Panc1 (cell line): Measurements from ENCODE around the gene SH3PXD2B. TPM values are rescaled to one million over a fixed set of nuclear protein-coding genes. Genes with fewer than 3 reads are reported as not detected.

Experiments
- ATAC-seq: fragments of 200-7000 bp; cut with Tn5 transposase; 2 replicates; pipeline ENCODE4 v1.9.1; 2020; ENCODE audit warnings: mild to moderate bottlenecking, moderate library complexity
- BruUV-seq: library from RNA; stranded (reverse); fragments of 400-500 nt; replicated peaks from 2 replicates; lab custom pipeline; 2021; lab: Mats Ljungman, UMichigan
- CTCF ChIA-PET: fragments of 300-600 bp; sonication (Branson Sonifier 250); formaldehyde crosslinking; loops from one replicate; lab custom pipeline; 2022; ENCODE audit warnings: antibody characterized with exemption; lab: Charles Lee
- POLR2A ChIA-PET: fragments of 300-600 bp; sonication (Branson Sonifier 250); formaldehyde crosslinking; loops from one replicate; lab custom pipeline; 2022; ENCODE audit warnings: antibody characterized with exemption; lab: Charles Lee
- DNase-seq: peaks from one replicate; pipeline ENCODE4 v3.0.0-alpha.2; 2010; ENCODE audit warnings: low read depth, low spot score
- H3K27ac ChIP-seq: 2 replicates; pipeline ENCODE4 v1.5.1; 2011; ENCODE audit warnings: mild to moderate bottlenecking, low read length, inconsistent platforms
- H3K27me3 ChIP-seq: fragments of 200-500 bp; sonication (Bioruptor generic); 2 replicates; pipeline ENCODE4 v1.6.0; 2014; ENCODE audit warnings: low read length, inconsistent platforms; ENCODE audit not compliant: control insufficient read depth, insufficient read depth
- H3K36me3 ChIP-seq: fragments of 200-500 bp; sonication (Bioruptor generic); 2 replicates; pipeline ENCODE4 v1.5.1; 2014; ENCODE audit warnings: inconsistent platforms, mild to moderate bottlenecking, low read length, moderate library complexity; ENCODE audit not compliant: control insufficient read depth, insufficient read depth
- H3K4me1 ChIP-seq: 2 replicates; pipeline ENCODE4 v1.5.1; 2011; ENCODE audit warnings: inconsistent platforms, mild to moderate bottlenecking, low read length, moderate library complexity; ENCODE audit not compliant: control insufficient read depth, insufficient read depth
- H3K4me3 ChIP-seq, 2 experiments: 2 replicates each; pipeline ENCODE4 v1.5.1; 2011 to 2012; ENCODE audit warnings: low read depth in 2 of 2, low read length in 2 of 2, mild to moderate bottlenecking in 2 of 2, inconsistent platforms in 1 of 2, moderate library complexity in 1 of 2
- H3K9me3 ChIP-seq: fragments of 200-500 bp; sonication (Bioruptor generic); 2 replicates; pipeline ENCODE4 v1.5.1; 2014; ENCODE audit warnings: low read depth, mild to moderate bottlenecking, inconsistent platforms, low read length, moderate library complexity; ENCODE audit not compliant: control insufficient read depth, insufficient read depth
- CTCF ChIP-seq: fragments of 450-650 bp; IDR thresholded peaks from 2 replicates; pipeline ENCODE4 v1.5.1; 2017; ENCODE audit warnings: mild to moderate bottlenecking
- POLR2AphosphoS5 ChIP-seq: IDR thresholded peaks from 2 replicates; pipeline ENCODE4 v1.6.1; 2012; ENCODE audit warnings: mild to moderate bottlenecking, low read depth, low read length, moderate library complexity
- REST ChIP-seq, 2 experiments: IDR thresholded peaks; 2 replicates each; pipeline ENCODE4 v1.6.1; 2011 to 2012; ENCODE audit warnings: low read depth in 2 of 2, control low read depth in 1 of 2, low read length in 1 of 2, mild to moderate bottlenecking in 1 of 2, moderate library complexity in 1 of 2; ENCODE audit not compliant: insufficient read depth in 1 of 2
- SIN3A ChIP-seq: IDR thresholded peaks from 2 replicates; pipeline ENCODE4 v1.6.1; 2012; ENCODE audit warnings: low read depth, mild to moderate bottlenecking, low read length, moderate library complexity, borderline replicate concordance; ENCODE audit not compliant: insufficient read depth
- TCF7L2 ChIP-seq: IDR thresholded peaks from 2 replicates; pipeline ENCODE4 v1.6.1; 2011; ENCODE audit warnings: mild to moderate bottlenecking, low read depth, low read length, inconsistent platforms
- in situ Hi-C: cut with HindIII; loops from 2 replicates; pipeline ENCODE4 v1.10.0; 2016; ENCODE audit warnings: low sequenced_read_pairs, low pct_unique_long_range_greater_than_20kb
- intact Hi-C: fragments of 100-400 bp; cut with micrococcal nuclease; formaldehyde crosslinking; loops from one replicate; pipeline ENCODE4 v1.10.0; 2022; ENCODE audit not compliant: unreplicated experiment
- total RNA-seq: library from RNA; stranded (reverse); gene quantifications from one replicate; pipeline ENCODE4 v1.2.1, GENCODE V29; 2021; ENCODE audit not compliant: unreplicated experiment

The SH3PXD2B gene
- total RNA-seq, 1 experiment from 2014 or later, result 39.7 TPM

- ATAC-seq, result 0 out of 2 replicates have a peak, but pooled peaks have one; percentile 22
Observed at GRCh38 chr5:172303162-172303561, 151.2 kb downstream of the SH3PXD2B start.

GRCh38 chr5:172302047-172302710, 152.1 kb downstream of the SH3PXD2B start:
- Histone ChIP-seq H3K4me3 (no peak overlapping the region), H3K27ac (peak overlapping the region; percentile 32; the same call in 1 of the 2 replicates), H3K4me1 (peaks cover 21% of the 10 kb centered on the region; the same call in 1 of the 2 replicates), H3K36me3 (no peaks in the 10 kb centered on the region), H3K27me3 (no peaks in the 10 kb centered on the region), H3K9me3 (peaks cover 8% of the 10 kb centered on the region; the same call in 1 of the 2 replicates)
- BruUV-seq, result no TSS peak
- ChIA-PET POLR2A (no interaction called here), CTCF (no interaction called here)
- ATAC-seq (no peak), DNase-seq (no peak)
- in situ Hi-C loops, result no loop called here
- intact Hi-C loops, result no loop called here
- TF ChIP-seq SIN3A, result no peak
- no peak for TF ChIP-seq REST (IDR thresholded peaks at IDR 0.05; ENCODE audit: insufficient read depth in 1 of 2, low read depth in 2 of 2, low read length in 1 of 2)
- no peak for TF ChIP-seq POLR2AphosphoS5
- no peak for TF ChIP-seq TCF7L2

More at GRCh38 chr5:172303162-172303561, 151.2 kb downstream of the SH3PXD2B start:
- Histone ChIP-seq H3K36me3 (no peaks in the 10 kb centered on the region), H3K27me3 (no peaks in the 10 kb centered on the region), H3K9me3 (peaks cover 8% of the 10 kb centered on the region; the same call in 1 of the 2 replicates), H3K27ac (peak overlapping the region; percentile 65; the same call in 1 of the 2 replicates), H3K4me1 (peaks cover 21% of the 10 kb centered on the region; the same call in 1 of the 2 replicates), H3K4me3 (no peak overlapping the region)
- CTCF ChIA-PET, result no interaction called here
- BruUV-seq, result no TSS peak
- in situ Hi-C loops (no loop called here), intact Hi-C loops (no loop called here)
- POLR2A ChIA-PET, result no interaction called here
- no peak for TF ChIP-seq CTCF
- no peak for TF ChIP-seq POLR2AphosphoS5
- no peak for TF ChIP-seq TCF7L2
- no peak for TF ChIP-seq REST (IDR thresholded peaks at IDR 0.05; ENCODE audit: insufficient read depth in 1 of 2, low read depth in 2 of 2, low read length in 1 of 2)
- TF ChIP-seq SIN3A, result no peak
- DNase-seq, result no peak
